GM10847 (cell line): ENCODE measurements around the gene APOO.

Experiments used
- POLR2A ChIP-seq: IDR thresholded peaks from 2 replicates; pipeline ENCODE4 v1.6.1; 2011; ENCODE audit not compliant: insufficient read length; ENCODE audit errors: extremely low read depth

Gene APOO

DNA sequence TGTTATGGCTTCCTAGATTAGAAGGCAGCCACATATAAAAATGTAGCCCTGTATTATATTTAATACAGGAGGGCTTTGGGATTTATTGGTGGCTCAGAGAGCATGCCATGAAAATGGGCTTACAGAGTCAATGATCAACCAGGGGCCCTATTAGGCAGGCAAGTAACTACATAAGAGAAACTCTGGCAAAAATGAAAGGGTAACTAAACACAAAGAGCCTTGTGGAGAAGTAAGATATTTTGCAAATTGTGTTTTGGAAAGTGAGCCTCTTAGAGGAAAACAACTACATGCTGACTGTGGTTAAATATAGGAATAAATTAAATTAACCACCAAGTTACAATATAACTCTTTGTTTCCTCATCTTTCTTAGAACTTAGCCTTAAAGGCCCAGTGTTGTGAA lies 119.2 kb downstream of the APOO start:
- TF ChIP-seq POLR2A, result no peak

DNA sequence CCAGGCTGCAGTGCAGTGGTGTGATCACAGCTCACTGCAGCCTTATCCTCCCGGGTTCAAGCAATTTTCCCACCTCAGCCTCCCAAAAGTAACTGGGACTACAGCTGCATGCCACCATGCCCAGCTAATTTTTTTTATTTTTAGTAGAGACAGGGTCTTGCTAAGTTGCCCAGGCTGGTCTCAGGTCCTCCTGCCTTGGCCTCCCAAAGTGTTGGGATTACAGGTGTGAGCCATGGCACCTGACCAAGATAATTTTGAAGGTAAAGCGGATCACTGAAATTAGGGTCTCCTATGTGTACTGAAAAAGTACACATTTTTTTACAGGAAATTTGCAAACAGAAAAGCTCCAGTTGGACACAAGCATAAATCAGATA lies 120.0 kb downstream of the APOO start:
- no peak for TF ChIP-seq POLR2A

DNA sequence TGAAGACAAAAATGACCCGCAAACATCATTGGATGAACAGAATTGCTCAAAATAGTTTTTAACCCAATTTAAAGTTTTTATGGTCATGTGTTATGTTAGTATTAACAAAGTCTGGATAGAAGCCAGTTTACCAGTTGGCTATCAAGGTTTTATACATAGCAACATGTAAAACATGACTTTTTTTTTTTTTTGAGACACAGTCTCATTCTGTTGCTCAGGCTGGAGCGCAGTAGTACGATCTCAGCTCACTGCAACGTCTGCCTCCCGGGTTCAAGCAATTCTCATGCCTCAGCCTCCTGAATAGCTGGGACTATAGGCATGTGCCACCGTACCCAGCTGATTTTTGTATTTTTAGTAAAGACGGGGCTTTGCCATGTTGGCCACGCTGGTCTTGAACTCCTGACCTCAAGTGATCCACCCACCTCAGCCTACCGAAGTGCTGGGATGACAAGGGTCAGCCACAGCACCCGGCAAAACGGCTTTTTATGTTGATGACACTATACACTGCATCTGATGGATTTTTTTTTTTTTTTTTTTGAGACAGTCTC lies 121.4 kb downstream of the APOO start:
- TF ChIP-seq POLR2A, result no peak

DNA sequence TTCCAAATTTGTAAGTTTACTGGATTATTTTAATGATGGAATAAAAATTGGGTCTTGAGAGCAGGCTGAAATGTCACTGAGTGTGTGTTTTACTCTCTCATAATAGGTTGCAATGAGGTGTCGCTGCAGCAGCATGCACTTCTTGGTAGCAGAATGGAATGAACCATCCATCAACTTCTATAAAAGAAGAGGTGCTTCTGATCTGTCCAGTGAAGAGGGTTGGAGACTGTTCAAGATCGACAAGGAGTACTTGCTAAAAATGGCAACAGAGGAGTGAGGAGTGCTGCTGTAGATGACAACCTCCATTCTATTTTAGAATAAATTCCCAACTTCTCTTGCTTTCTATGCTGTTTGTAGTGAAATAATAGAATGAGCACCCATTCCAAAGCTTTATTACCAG lies 122.2 kb downstream of the APOO start:
- no peak for TF ChIP-seq POLR2A

DNA sequence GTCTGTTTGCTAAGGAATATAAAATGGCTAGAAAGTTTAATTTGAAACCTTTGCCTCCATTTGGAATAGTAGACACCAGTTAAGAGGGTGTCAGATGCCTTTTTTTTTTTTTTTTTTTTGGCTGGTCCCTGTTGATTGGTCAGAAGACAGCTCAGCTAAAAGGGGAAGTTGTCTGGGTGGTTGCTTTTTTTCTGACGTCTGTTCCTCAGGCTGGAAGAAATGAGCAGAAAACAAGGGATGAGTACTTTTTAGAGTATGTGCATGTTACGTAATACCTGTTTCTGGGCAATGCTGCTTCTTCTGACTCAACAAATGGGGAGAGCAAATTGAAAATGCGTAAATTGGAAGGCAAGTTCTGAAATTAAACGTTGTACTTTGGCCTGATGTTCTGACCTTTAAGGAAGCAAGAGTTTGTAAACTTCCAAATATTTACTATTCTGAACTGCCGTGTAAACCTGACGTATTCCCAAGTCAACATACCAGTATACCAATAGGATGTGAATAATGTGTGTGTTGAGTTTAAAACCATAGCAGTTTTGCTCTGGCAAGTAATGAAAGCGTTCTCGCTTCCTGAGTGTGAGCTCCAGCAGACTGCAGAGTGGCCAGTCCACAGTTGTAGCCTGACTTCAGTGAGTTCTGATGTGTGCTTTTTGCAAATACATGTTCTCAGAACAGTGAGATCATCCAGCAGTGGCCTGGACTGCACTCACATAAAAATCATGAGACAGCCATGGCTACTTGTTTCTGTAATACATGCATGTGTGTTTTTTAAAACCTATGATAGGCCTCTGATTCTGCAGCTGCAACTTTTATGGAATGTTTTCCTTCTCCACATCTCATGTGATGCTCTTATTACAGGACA lies 123.0 kb downstream of the APOO start:
- TF ChIP-seq POLR2A, result no peak

DNA sequence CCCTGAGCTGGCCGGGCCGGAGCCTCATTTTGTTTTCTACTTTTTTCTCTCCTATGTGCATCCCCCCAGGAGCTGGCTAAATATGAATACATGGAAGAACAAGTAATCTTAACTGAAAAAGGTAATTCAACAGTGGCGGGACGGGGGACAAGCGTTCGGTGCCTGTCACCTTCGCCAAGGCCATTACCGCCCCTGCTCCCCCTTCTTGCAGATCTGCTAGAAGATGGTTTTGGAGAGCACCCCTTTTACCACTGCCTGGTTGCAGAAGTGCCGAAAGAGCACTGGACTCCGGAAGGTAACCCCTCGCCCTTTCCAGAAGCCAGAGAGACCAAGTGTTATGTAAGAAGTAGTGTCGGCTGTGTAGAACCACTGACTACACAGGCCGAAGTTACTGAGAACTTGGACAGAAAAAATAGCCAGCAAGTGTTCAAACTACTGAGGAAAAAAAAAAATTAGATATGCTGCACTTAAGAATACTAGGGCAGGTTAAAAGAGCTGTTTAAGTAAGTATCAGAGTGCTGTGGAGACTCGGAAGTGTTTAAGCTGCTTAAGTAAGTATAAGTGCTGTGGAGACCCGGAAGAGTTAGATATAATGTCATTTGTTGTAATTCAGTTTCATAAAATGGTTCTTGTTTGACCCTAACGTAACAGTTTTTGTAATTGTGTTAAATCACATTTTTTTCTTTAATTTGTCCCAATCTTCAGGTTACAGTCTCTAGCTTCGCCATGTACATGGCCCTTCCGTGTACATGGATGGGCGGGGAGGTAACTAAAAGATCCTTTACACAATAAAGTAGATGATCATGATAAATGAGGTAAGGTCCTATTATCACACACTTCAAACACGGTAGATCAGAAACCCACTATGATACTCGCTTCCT lies 123.9 kb downstream of the APOO start:
- TF ChIP-seq POLR2A, result no peak
